HG02943 (cell line): ENCODE results near the gene OR2F2.

Source experiments
- ATAC-seq: cut with Tn5 transposase; IDR thresholded peaks from one replicate; pipeline ENCODE4 v1.9.1; 2021; ENCODE audit warnings: mild to moderate bottlenecking, low read depth, moderate library complexity; ENCODE audit not compliant: unreplicated experiment

Gene OR2F2, protein sequence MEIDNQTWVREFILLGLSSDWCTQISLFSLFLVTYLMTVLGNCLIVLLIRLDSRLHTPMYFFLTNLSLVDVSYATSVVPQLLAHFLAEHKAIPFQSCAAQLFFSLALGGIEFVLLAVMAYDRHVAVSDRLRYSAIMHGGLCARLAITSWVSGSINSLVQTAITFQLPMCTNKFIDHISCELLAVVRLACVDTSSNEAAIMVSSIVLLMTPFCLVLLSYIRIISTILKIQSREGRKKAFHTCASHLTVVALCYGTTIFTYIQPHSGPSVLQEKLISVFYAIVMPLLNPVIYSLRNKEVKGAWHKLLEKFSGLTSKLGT

DNA sequence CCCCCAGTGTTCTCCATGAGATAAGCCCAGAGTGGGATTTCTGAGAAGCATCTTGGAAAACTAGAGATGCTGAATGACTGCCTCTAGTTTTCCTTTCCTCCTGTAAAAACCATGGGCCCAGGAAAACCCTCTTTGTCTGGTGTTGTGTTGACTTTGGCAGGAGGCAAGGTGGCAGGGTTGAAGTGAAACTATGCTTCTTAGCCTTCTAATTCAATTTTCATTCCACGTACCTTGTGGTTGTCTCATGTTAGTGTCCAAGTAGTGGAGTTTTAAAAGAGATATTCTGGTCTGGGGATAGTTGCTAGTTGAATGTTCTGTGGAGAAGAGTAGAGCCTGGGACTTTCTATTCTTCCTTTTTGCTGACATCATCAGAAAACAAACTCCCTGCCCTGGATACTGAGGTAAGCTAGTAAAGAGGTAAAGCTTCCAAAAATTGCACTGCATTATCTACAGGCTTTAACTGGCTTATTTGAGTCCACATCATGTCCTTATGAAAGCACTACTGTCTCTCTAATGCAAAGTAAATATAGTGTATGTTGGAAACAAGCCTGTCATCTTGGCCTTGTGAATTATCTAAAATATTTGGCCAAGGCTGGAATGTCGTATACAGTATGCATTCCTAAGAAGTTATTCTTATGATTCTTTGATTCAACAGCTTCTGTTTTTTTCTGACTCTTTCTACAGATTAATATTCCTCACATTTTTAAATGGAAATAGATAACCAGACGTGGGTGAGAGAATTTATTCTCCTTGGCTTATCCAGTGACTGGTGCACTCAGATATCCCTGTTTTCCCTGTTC, at the start of gene OR2F2:
OR2F2 (plus strand) TSS at position 708 of the 800 bp plus-strand sequence; CDS start at position 708, 0 bp downstream.
- no peak for ATAC-seq

DNA sequence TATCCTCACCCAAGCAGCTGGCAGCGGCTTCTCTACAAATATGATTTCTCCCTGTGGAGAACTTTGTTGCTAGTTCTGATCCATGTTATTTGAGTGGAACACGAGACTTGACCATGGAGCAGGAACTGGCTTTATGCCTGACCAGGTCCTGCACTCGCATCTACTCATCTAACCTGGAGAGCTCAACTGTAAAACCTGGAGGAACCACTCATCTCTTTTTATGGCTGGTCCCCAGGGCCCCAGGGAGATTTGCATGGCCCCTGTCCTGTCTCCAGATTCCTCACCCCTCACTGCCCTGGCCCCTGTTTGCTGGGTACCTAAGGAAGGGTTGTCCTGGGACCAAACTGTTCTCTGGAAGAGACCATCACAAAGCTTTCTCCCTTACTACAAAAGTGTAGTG, 49.1 kb upstream of the OR2F2 start:
- no peak for ATAC-seq

DNA sequence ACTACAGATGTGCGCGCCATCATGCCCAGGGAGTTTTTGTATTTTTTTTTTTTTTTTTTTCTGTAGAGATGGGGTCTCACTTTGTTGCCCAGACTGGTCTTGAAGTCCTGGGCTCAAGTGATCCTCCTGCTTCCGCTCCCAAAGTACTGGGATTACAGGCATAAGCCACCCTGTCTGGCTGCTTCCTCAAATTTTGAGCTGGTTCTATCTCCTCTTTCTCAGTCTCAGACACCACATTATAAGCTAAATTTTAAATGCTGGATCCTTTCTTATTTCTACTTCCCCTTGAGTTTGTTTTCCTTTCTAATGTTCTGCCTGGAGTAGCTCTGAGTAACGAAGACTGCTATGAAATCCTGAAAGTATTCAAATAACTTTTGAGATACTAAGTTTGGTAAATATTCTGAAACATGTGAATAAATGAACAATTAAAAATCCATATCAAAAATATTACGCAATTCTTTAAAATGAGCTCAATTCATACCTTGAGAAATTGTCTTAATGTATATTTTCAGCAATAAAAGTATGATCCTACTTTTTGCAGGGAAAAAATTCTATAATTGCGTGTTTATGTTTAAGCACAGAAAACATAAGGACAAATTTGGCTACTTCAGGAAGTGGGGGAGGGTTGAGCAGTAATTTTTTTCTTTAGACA, 48.1 kb upstream of the OR2F2 start:
- no peak for ATAC-seq

DNA sequence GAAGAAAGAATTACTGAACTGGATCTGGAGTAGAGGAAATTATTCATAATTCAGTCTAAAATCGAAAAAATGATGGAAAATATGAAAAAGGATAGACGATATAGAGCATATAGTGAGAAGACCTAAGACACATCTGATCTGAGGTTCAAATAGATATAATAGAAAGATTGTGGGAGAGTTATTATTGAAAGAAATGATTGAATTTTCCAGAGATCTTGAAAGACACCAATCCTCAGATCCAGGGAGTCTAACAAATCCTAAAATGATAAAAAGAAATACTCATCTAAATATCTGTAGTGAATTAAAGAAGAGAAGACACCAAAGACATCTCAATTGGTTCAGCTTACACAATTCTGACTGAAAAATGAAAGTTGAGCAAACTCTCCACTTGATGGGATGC, 46.0 kb upstream of the OR2F2 start:
- no peak for ATAC-seq

DNA sequence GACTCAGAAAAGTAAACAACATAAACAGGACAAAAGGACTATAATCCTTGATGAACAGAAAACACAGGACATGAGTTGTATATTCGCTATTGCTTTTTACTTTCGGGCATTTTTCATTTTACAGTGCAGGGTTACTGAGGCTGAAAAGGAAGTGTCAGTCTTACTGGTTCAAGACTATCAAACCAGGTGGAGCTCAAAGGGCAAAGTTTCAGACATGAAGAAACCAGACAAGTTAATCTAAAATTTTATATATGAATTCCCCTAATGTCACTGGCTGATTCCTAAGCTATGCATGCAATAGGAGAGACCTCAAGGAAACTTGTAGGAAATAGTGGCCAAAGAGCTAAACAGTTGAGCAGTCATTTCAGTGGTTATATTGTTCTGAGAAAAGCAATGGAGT, 44.5 kb upstream of the OR2F2 start:
- ATAC-seq, result no peak

DNA sequence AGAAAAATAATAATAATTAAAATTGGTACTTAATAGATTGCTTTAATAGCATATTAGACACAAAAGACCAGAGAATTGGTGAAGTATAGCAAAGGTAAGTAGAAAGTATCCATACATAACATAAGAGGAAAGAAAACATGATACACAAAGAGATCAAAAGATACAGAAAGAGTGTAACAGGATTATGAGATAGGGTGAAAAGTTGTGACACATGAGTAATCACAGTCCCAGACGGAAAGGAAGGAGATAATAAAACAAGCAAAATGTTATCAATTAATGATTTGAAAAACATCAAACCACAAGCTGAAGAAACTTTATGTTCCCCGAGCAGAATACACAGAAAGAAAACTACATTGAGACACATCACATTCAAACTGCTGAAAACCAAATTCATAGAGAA, 43.6 kb upstream of the OR2F2 start:
- ATAC-seq, result no peak

DNA sequence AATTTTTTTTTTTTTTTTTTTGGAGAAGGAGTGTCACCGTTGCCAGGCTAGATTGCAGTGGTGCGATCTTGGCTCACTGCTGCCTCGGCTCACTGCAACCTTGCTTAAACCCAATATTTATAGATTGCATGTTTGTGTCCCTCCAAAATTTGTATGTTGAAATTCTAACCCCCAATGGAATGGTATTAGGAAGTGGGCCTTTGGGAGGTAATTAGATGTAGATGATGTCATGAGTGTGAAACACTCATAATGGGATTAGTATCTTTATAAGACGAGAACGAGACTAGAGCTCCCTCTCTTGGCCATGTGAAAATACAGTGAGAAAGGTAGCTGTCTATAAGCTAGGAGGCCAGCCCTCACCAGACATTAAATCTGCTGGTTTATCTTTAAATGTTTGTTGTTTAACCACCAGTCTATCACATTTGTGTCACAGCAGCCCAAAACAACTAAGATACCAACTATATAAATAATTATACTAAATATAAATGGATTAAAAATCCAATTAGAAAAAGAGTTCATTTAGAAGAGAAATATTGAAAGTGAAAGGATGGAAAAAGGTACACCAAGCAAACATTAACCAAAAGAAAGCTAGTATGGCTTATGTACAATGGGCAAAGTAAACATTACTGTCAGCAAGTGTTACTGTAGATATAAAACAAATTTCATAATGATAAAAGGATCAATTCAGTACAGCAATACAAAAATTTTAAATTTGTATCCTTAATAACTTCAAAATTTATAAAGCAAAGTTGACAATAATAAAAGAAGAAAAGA, 42.3 kb upstream of the OR2F2 start:
- peak; percentile 96 for ATAC-seq

DNA sequence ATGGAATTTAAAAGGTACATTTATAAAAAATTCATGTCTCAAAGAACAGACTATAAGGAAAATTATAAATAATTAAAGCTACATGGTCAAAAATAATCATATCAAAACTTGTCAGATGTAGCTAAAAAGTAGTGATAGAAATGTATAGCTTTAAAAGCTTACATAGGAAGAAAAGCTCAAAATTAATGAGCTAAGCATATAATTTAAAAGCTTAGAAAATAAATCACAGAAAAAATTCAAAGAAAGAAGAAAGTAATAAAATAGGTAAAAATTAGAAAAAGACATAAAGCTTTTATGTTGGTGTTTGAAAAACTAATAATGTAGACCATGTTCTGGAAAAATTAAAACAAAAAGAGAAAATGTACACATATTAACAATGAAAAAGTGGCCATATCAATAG, 38.4 kb upstream of the OR2F2 start:
- no peak for ATAC-seq

DNA sequence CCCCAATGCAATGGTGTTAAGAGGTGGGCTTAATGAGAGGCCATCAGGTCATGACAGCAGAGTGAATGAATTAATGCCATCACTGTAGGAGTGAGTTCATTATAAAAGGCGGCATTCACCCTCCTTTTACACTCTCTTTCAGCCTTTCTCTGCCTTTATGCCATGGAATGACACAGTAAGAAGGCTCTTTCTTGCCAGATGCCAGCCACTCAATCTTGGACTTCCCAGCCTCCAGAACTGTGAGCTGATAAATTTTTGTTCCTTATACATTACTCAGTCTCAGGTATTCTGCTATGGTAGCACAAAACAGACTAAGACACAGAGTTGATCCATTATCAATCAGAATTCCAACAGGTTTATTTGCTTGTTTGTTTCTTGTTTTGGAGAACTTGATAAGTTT, 36.2 kb upstream of the OR2F2 start:
- ATAC-seq, result no peak

DNA sequence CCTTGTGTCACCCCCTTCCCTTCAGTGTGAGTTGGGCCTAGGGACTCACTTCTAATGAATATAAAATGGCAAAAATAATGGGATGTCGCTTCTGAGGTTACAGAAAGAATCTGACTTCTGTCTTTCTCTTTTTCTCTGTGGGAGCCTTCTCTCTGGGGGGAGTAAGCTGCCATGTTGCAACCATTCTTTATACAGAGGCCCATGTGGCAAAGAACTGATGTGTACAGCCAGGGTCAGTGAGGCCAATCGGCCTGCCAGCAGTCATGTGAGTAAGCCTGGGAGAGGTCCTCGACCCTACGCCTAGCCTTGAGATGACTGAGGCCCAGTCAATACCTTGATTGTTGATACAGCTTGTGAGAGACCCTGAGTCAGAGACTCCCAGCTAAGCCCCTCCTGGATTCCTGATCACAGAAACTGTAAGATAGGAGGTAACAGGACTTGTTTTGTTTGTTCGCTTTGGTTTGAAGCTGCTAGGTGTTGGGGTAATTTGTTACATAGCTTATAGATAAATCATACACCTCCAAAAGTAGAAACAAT, 34.7 kb upstream of the OR2F2 start:
- ATAC-seq, result no peak

DNA sequence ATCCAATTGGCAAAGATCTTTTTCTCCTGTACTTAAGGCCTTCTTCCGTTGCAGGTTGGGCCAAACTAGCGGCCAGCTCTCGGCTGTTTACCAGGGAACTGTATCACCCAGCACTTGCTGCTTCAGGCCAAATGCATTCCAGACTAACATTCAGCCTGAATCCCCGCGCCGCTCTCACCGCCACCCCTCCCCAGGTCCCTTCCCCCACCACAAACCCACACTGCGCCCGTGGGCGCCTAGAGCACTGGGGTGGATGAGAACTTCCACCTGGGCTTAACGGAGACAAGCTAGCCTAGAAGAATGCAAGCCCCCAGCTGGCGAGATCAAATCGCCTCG, 33.7 kb upstream of the OR2F2 start:
- ATAC-seq, result no peak

DNA sequence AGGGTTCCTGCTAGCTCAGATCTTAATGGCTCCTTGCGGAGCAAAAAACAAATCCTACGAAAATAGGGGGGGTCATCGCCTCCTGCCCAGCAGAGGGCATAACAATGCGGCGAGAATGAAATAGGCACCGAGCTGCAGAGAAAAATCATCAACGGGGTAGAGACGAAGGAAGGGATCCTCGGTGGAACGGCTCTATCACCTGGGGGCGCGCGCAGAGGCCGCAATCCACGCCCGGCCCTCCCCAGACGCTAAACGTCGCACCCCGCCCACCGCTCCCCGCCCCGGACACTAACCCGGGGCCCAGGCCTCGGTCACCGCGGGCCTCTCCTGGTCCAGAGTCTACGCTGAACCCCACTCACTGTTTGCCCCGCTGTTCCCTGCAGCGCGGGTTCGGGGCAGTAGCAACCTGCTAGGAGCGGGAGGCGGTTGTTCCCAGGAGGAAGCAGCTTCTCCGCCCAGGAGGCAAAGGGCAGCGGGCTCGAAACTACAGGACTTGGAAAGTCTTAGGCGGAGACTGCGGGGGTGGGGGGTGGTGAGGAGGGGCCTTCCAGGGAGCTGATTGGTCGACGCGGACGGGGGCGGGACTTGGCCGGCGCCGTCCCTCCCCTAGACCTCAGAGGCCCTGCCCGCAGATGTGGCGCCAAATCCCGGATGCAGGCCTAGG, 33.2 kb upstream of the OR2F2 start, which contains the start of gene TCAF1:
TCAF1 (minus strand) TSS at position 509 of the 664 bp plus-strand sequence. CDS start 25,568 bp downstream, outside the sequence.
- peak; percentile 93 for ATAC-seq

DNA sequence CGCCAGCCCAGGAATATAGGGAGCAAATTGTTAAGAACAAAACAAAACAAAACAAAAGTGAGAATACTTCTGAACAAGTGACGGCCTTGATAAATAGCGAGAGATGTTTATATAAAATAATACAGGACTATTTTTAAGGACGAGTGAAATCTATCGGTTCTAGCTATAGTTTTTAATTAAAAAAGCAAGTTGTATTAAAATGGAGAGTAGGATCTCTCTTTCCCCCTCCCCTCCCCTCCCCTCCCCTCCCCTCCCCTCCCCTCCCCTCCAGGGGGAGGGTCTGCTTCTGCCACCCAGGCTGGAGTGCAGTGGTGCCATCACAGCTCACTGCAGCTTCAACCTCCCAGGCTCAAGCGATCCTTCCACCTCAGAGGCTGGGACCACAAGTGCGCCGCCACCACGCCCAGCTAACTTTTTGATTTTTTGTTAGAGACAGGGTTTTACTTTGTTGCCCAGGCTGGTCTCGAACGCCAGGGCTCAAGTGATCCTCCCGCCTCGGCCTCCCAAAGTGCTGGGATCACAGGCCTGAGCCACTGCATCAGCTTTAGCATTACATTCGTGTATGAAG, 32.6 kb upstream of the OR2F2 start:
- ATAC-seq, result no peak

DNA sequence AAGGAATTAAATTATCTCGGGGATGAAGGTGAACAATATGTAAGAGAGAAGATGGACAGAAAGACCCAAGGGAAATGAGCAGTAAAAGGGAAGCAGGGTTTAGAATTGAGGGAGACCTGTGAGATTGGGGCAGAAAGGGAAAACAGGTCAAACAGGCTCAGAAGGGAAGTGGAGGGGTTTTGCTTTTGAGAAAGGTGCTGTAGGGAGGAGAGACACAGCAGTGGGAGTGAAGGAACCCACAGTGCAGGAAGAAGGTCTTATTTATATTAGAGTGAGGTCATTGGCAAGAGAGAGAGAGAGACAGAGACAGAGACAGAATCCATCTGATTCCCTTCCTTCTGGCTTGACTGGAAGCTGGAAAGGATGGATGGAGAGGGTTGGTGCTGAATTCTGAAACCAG, 29.5 kb upstream of the OR2F2 start:
- no peak for ATAC-seq

DNA sequence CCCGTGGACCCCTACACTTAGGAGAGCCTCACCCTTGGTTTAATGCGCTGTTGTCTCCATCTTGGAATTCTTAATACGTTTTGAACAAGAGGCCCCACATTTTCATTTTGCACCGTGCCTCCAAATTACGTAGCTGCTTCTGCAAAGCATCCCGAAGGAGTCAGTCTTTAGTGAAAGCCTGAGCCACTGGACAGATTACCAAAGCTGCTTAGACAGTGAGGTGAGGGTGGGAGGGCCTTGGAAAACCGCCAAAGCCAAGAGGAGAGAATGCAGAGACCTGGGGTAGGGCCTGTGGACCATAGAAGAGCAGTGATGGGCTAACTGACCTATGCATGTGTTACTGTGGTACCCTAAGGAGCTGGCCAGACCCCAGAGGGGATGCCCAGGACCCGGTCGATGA, 28.9 kb upstream of the OR2F2 start:
- ATAC-seq, result no peak

DNA sequence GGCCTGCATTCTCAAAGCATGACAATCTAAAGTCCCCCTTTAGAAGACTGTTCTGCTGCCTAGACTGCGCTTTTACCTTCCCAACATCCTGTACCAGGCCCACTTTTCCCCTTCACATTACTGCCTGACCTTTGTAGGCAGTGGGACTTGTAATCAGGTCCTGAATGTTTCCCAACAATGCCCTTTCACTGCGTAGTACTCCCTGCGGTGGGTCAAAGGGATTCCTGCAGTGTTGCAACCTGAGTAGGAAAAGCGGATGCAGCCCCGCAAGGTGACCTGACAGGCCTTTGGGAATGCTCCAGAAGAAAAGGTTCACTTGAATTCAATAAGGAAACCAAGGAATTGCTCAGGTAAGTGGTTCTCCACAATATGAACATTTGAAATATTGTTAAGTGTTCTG, 28.1 kb upstream of the OR2F2 start:
- no peak for ATAC-seq

DNA sequence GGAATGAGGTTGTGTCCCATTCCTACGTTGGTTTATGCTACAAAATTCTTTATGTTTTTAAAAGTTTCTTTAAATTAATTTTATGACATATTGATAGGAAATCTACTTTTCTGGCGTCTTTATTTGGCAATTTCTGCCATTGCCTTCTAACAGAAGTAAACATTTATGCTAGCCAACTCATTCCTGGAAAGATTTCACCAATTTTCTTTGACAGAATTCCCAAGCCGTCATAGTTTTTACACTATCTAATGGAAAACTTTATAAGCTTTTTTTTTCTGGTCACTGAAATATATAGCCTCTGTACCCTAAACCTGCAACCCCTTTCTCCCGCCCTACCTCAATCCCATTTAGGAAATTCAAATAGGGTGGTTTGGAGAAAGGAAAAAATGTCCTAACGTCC, 26.9 kb upstream of the OR2F2 start:
- no peak for ATAC-seq

DNA sequence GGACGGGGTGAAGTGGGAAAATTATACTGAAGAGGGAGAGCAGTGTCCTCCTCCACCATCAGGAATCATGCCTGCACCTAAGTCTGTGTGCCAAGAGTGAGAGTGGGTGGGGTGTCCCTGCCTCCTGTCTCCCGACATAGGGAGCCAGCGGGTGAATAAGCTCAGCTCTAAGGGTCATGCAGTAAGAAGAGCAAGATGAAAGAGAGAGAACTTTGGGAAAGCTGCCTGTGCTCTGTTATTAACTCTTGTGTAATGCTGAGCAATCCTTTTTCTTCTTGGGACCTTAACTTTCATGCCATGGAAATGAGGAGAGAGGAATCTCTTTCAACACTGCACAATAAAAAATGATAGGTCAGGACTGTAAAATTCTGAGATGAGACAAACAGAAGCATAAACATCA, 25.2 kb upstream of the OR2F2 start:
- ATAC-seq, result no peak

DNA sequence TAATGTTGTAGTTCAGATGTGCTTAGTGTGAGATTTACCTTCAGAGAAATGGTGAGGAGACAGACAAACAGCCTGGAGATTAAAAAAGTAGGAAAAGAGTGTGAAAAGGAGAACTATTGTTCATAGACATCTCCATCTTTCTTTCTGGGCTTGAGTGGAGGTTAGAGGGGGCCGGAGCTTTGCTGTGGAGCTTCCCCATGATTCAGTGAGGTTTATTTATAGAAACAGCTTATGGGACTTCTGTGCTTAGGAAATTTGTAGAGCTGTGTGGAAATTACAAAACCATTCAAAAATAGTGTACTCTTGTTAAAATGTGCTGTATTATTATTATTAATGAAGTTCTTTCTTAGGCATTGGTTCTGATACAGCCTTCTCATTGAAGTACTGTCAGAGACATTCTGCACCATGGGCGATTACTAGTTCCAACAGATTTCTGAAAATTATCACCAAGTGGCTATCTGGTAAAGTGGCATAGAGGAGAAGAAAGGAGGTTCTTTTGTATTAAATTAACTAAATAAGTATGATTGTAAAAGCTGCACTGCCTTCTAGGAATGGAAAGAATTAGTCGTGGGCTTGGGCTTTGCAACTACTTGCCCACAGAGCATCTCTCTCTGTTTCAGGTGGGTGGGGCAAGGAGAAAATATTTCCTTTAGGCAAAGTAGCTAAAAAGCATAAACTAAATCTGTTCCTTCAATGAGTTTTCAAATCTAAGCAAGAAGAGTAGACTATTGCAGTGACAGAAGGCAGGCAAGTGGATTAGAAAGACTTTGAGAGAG, 24.4 kb upstream of the OR2F2 start:
- no peak for ATAC-seq
